ENCODE data around the gene PFKFB3.
"Not testable (repeated sequence)": the region's sequence is repeated elsewhere in the genome, so short reads cannot be mapped to it uniquely, and the experiment has no call there.

PFKFB3 gene

DNA sequence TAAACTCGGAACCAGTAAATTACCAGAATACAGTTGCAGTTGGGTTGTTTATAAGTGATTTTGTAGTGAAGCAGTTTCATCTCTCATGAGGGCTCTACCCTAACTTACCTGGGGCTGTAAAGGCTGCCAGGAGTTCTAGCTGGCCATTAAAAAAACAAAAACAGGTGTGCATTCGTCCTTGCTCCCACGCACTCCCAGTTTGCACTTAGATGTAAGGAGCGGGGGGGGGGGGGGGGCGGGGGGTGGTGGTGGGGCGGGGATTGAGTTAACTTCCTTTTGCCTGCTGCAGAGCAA is 2.3 kb upstream of the PFKFB3 start:
- Histone ChIP-seq H3K9me3 (ENCODE audit: control insufficient read depth in 5 of 5, low read length in 5 of 5) (no peaks in the 10 kb centered on the region), H3K27ac (ENCODE audit: low read depth, low read length) (peak overlapping the region; percentile 95), H3K4me3 (ENCODE audit: low read depth in 1 of 5, low read length in 5 of 5) (peak overlapping the region; percentile 64 to 95 (median 65)), H3K4me1 (ENCODE audit: control insufficient read depth in 5 of 5, insufficient read depth in 5 of 5, low read length in 5 of 5) (peaks cover 9 to 82% (median 58%) of the 10 kb centered on the region in 5 donors), H3K9ac (ENCODE audit: low read length in 5 of 5) (no peak overlapping the region), H3K27me3 (ENCODE audit: control insufficient read depth in 5 of 5, insufficient read depth in 4 of 5, low read length in 5 of 5) (no peaks in the 10 kb centered on the region), H3K36me3 (ENCODE audit: control insufficient read depth in 5 of 5, insufficient read depth in 5 of 5, low read length in 5 of 5) (peaks cover 0 to 4% (median 0%) of the 10 kb centered on the region in 5 donors)

DNA sequence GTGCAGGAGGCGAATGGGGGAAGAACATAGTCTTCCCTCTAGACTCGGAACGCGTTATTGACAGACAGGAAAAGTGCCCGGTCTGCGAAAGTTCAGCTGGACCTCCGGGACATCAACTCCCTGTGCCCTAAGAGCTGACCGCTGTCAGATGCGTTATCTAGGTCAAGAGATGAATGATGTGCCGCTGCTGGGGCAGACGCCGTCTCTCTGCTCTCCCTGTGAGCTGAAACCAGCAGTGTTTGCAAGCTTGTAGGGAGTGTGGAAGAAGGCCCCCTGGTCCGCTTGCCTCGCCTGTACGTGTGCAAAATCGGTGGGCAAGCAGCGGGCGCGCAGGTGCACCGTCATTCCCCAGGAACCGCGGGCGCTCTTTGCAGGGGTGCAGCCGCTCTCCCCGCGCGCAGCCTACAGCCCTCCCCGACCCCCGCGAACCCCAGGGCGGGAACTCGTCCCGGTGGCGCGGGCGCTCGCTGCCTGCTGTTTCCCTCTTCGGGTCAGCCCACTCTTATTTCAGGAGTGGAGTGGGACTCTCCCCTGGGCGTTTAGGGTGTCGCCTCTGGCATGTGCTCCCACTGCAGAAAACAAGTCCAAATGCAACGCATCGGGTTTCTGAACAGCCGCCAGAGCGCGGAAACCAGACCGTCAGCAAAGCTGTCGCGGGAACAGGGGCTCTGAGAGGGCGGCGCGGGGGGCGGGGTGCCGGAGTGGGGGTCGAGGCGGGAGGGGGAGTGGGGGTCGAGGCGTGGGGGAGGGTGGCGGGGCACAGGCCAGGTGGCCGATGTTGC is 1.8 kb upstream of the PFKFB3 start:
- peaks cover 9 to 78% (median 58%) of the 10 kb centered on the region in 5 donors for H3K4me1 ChIP-seq (ENCODE audit: control insufficient read depth in 5 of 5, insufficient read depth in 5 of 5, low read length in 5 of 5)
- peak overlapping the region; percentile 92 for H3K27ac ChIP-seq (ENCODE audit: low read depth, low read length)
- H3K4me3 ChIP-seq (ENCODE audit: low read depth in 1 of 5, low read length in 5 of 5), result peak overlapping the region; percentile 64 to 95 (median 93)
- H3K36me3 ChIP-seq (ENCODE audit: control insufficient read depth in 5 of 5, insufficient read depth in 5 of 5, low read length in 5 of 5), result peaks cover 0 to 4% (median 0%) of the 10 kb centered on the region in 5 donors
- no peaks in the 10 kb centered on the region for H3K9me3 ChIP-seq (ENCODE audit: control insufficient read depth in 5 of 5, low read length in 5 of 5)
- no peaks in the 10 kb centered on the region for H3K27me3 ChIP-seq (ENCODE audit: control insufficient read depth in 5 of 5, insufficient read depth in 4 of 5, low read length in 5 of 5)
- peak overlapping the region in 4 of 5 donors; percentile 29 to 64 (median 46) for H3K9ac ChIP-seq (ENCODE audit: low read length in 5 of 5)

DNA sequence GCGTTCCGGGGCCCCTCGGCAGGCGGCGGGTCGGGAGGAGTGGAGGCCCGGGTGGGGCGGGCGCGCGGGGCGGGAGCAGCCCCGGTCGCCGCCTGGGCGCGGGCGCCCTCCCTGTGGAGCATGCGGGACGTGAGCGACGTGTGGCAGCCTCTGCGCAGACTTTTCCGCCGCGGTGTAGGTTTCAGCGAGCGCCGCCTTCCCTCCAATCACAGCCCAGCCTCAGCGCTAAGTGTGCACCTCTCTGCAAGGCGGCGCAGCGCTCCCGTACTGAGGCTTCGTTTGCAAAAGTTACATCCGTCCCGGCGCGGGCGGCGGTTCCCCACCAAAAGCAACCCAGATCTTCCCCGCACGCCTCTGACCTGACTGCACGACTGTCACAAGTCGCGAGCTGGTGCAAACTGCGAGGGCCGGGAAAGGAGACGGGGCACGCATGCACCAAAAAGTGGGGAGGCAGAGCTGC is 1.2 kb upstream of the PFKFB3 start:
- H3K27me3 ChIP-seq (ENCODE audit: control insufficient read depth in 5 of 5, insufficient read depth in 4 of 5, low read length in 5 of 5), result no peaks in the 10 kb centered on the region
- H3K9me3 ChIP-seq (ENCODE audit: control insufficient read depth in 5 of 5, low read length in 5 of 5), result no peaks in the 10 kb centered on the region
- peaks cover 0 to 4% (median 0%) of the 10 kb centered on the region in 5 donors for H3K36me3 ChIP-seq (ENCODE audit: control insufficient read depth in 5 of 5, insufficient read depth in 5 of 5, low read length in 5 of 5)
- H3K4me3 ChIP-seq (ENCODE audit: low read depth in 1 of 5, low read length in 5 of 5), result peak overlapping the region; percentile 72 to 95 (median 93)
- H3K4me1 ChIP-seq (ENCODE audit: control insufficient read depth in 5 of 5, insufficient read depth in 5 of 5, low read length in 5 of 5), result peaks cover 5 to 72% (median 51%) of the 10 kb centered on the region in 5 donors
- H3K9ac ChIP-seq (ENCODE audit: low read length in 5 of 5), result peak overlapping the region in 4 of 5 donors; percentile 70 to 97 (median 85)
- H3K27ac ChIP-seq (ENCODE audit: low read depth, low read length), result peak overlapping the region; percentile 92

DNA sequence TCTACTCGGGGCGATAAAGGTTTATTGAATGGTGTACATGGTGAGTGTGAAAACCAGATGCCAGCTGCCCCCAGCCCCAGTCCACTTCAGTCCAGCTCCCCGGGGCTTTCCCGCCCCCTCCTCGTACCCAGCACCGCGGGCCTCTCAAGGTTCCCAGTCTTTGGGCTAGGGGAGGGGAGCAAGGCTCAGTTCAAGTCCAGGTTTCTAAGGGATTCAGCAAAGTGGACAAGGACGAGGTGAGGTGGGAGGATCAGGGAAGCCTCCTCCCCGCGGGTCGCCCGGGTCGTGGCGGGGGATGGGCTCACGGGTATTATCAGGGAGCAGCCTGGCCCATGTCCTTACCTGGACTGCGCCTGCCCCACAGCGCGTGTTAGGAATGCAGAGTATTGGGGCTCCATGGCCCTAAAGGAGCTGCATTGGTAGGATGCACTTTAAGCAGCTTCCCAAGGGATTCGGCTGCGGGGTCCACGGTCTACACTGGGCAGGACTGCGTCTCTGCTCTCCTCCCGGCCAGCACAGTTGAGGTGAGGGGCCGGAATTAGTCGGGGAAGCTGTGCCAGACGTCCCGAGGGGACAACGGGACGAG is 541 bp upstream of the PFKFB3 start:
- H3K9ac ChIP-seq (ENCODE audit: low read length in 5 of 5), result peak overlapping the region in 4 of 5 donors; percentile 70 to 97 (median 85)
- H3K27me3 ChIP-seq (ENCODE audit: control insufficient read depth in 5 of 5, insufficient read depth in 4 of 5, low read length in 5 of 5), result no peaks in the 10 kb centered on the region

DNA sequence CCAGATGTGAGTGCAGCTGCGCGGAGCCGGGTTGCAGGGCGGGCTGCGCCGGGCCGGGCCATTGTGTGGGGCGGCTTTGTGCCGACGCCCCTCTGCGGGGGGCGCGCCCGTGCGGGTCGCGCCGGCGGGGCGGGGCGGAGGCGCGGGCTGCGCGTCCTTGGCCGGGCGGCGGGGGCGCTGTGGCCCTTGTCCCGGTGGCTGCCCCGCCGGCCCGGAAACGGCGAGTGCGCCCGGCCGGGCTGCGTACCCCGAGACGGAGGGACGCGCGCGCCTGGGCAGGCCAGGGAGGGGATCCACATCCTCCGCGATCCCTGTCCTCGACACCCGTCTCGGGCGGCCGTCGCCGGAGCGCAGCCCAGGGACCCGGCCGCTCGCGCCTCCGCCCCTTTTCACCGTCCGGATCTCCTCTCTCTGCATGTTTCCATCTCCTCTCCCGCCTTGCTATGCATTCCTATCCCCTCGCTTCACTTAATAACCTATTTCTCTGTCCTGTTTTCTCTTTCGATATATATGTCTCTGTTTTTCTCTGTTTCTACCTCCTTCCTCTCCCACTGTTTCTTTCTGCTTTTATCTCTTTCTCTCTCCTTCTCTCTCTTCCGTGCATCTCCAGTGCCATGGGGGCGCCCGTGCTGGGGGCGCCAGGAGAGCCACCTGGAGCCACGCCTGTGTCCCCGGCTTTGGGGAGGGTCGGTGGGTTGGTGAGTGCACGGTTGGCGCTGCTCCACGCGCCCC is 765 bp downstream of the PFKFB3 start:
- Histone ChIP-seq H3K9ac (ENCODE audit: low read length in 5 of 5) (peak overlapping the region; percentile 77 to 97 (median 93)), H3K4me3 (ENCODE audit: low read depth in 1 of 5, low read length in 5 of 5) (peak overlapping the region; percentile 87 to 100 (median 95)), H3K4me1 (ENCODE audit: control insufficient read depth in 5 of 5, insufficient read depth in 5 of 5, low read length in 5 of 5) (peaks cover 6 to 68% (median 56%) of the 10 kb centered on the region in 5 donors), H3K36me3 (ENCODE audit: control insufficient read depth in 5 of 5, insufficient read depth in 5 of 5, low read length in 5 of 5) (peaks cover 0 to 14% (median 2%) of the 10 kb centered on the region in 5 donors), H3K27ac (ENCODE audit: low read depth, low read length) (peak overlapping the region; percentile 92), H3K9me3 (ENCODE audit: control insufficient read depth in 5 of 5, low read length in 5 of 5) (no peaks in the 10 kb centered on the region), H3K27me3 (ENCODE audit: control insufficient read depth in 5 of 5, insufficient read depth in 4 of 5, low read length in 5 of 5) (no peaks in the 10 kb centered on the region)

More for the DNA sequence above, 541 bp upstream of the PFKFB3 start:
- Histone ChIP-seq H3K4me3 (ENCODE audit: low read depth in 1 of 5, low read length in 5 of 5) (peak overlapping the region; percentile 75 to 95 (median 93)), H3K36me3 (ENCODE audit: control insufficient read depth in 5 of 5, insufficient read depth in 5 of 5, low read length in 5 of 5) (peaks cover 0 to 4% (median 0%) of the 10 kb centered on the region in 5 donors), H3K27ac (ENCODE audit: low read depth, low read length) (peak overlapping the region; percentile 92), H3K4me1 (ENCODE audit: control insufficient read depth in 5 of 5, insufficient read depth in 5 of 5, low read length in 5 of 5) (peaks cover 5 to 67% (median 48%) of the 10 kb centered on the region in 5 donors), H3K9me3 (ENCODE audit: control insufficient read depth in 5 of 5, low read length in 5 of 5) (no peaks in the 10 kb centered on the region)

DNA sequence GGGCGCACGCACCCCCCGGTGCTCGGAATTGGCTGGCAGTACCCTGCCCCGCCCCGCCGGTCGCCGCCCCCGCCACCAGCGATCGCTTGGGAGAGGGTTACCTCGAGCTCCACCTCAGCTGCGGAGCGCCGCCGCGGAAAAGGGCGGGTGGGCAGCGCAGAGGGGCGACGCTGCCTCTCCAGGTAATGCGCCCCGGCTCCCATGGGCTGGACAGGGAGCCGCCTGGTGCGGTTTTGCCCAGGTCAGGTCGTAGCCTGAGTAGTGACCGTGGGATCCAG is 1.3 kb downstream of the PFKFB3 start:
- H3K9ac ChIP-seq (ENCODE audit: low read length in 5 of 5), result peak overlapping the region; percentile 77 to 97 (median 93)
- peaks cover 0 to 17% (median 2%) of the 10 kb centered on the region in 5 donors for H3K36me3 ChIP-seq (ENCODE audit: control insufficient read depth in 5 of 5, insufficient read depth in 5 of 5, low read length in 5 of 5)
- H3K27ac ChIP-seq (ENCODE audit: low read depth, low read length), result peak overlapping the region; percentile 92
- H3K4me3 ChIP-seq (ENCODE audit: low read depth in 1 of 5, low read length in 5 of 5), result peak overlapping the region; percentile 93 to 100 (median 95)
- H3K27me3 ChIP-seq (ENCODE audit: control insufficient read depth in 5 of 5, insufficient read depth in 4 of 5, low read length in 5 of 5), result no peaks in the 10 kb centered on the region
- H3K4me1 ChIP-seq (ENCODE audit: control insufficient read depth in 5 of 5, insufficient read depth in 5 of 5, low read length in 5 of 5), result peaks cover 10 to 69% (median 58%) of the 10 kb centered on the region in 5 donors
- no peaks in the 10 kb centered on the region for H3K9me3 ChIP-seq (ENCODE audit: control insufficient read depth in 5 of 5, low read length in 5 of 5)

DNA sequence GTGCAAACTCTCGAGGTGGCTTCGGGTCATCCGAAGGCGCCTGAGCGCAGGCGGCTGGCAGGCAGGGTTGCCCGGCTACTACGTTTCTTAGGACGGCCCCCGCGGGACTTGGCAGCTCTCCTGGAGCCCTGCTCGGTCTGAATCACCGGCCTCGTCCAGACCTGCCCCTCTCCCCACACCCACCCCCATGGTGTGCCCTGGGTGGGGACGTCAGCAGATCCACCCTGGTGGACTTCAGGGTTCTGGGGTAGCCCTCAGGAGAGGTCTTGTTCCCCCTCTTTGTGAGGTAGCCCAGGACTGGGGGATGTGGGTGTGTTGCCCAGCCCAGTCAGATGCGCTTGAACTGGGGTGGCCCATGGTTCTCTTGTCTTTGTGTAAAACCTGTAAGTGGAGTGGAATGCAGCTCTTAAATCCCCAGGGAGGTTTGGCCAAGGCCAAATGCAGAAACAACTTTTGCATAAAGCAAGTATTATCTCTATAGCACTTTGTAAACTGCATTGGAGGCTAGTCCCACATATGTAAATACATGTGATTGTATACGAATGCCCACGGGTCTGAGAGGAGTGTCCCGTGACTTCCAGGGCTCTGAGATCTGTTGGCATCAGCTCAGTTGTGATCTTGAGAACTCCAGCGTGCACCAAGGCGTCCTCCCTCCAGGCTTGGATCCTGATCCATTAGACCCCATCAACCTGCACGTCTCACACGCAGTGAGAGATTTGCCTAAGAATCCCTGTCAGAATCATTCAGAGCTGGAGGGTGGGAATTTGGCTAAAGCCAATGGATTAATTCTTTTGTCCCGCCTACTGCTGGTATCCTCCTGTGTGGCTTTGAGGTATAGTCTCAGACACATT is 1.8 kb downstream of the PFKFB3 start:
- Histone ChIP-seq H3K4me3 (ENCODE audit: low read depth in 1 of 5, low read length in 5 of 5) (peak overlapping the region; percentile 93 to 100 (median 95)), H3K36me3 (ENCODE audit: control insufficient read depth in 5 of 5, insufficient read depth in 5 of 5, low read length in 5 of 5) (peaks cover 0 to 19% (median 2%) of the 10 kb centered on the region in 5 donors), H3K4me1 (ENCODE audit: control insufficient read depth in 5 of 5, insufficient read depth in 5 of 5, low read length in 5 of 5) (peaks cover 10 to 72% (median 55%) of the 10 kb centered on the region in 5 donors), H3K9me3 (ENCODE audit: control insufficient read depth in 5 of 5, low read length in 5 of 5) (no peaks in the 10 kb centered on the region), H3K27ac (ENCODE audit: low read depth, low read length) (peak overlapping the region; percentile 92), H3K27me3 (ENCODE audit: control insufficient read depth in 5 of 5, insufficient read depth in 4 of 5, low read length in 5 of 5) (no peaks in the 10 kb centered on the region), H3K9ac (ENCODE audit: low read length in 5 of 5) (peak overlapping the region; percentile 43 to 97 (median 93))

DNA sequence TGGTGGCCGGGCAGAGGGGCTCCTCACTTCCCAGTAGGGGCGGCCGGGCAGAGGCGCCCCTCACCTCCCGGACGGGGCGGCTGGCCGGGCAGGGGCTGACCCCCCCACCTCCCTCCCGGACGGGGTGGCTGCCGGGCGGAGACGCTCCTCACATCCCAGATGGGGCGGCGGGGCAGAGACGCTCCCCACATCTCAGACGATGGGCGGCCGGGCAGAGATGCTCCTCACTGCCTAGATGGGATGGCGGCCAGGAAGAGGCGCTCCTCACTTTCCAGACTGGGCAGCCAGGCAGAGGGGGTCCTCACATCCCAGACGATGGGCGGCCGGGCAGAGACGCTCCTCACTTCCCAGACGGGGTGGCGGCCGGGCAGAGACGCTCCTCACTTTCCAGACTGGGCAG is 3.8 kb downstream of the PFKFB3 start:
- H3K36me3 ChIP-seq (ENCODE audit: control insufficient read depth in 5 of 5, insufficient read depth in 5 of 5, low read length in 5 of 5), result peaks cover 0 to 24% (median 7%) of the 10 kb centered on the region in 5 donors
- not testable (repeated sequence) for H3K27ac ChIP-seq (ENCODE audit: low read depth, low read length)

DNA sequence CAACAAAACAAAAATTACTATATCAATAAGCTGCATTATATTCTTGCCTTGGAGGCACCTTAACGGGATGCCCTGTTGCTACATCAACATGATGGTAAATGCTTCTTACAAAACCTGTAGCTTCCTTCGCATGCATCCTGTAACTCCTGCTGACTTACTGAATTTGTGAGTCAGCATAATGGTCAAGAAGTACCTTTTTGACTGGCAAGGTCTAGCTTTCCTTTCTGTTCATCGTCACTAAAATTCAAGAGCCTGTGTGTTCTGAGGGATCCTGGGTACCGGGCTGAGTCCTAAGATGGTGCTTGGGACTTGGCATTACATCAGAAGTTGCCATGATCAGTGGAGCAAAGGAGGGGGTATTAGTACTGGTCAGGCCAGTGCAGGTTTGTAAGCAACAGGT is 4.9 kb downstream of the PFKFB3 start:
- Histone ChIP-seq H3K27me3 (ENCODE audit: control insufficient read depth in 5 of 5, insufficient read depth in 4 of 5, low read length in 5 of 5) (no peaks in the 10 kb centered on the region), H3K4me1 (ENCODE audit: control insufficient read depth in 5 of 5, insufficient read depth in 5 of 5, low read length in 5 of 5) (peaks cover 9 to 66% (median 48%) of the 10 kb centered on the region in 5 donors), H3K4me3 (ENCODE audit: low read depth in 1 of 5, low read length in 5 of 5) (peak overlapping the region; percentile 7 to 68 (median 38)), H3K36me3 (ENCODE audit: control insufficient read depth in 5 of 5, insufficient read depth in 5 of 5, low read length in 5 of 5) (peaks cover 0 to 34% (median 13%) of the 10 kb centered on the region in 5 donors), H3K27ac (ENCODE audit: low read depth, low read length) (peak overlapping the region; percentile 50), H3K9ac (ENCODE audit: low read length in 5 of 5) (peak overlapping the region in 2 of 5 donors; percentile 42 to 52), H3K9me3 (ENCODE audit: control insufficient read depth in 5 of 5, low read length in 5 of 5) (no peaks in the 10 kb centered on the region)

More for the DNA sequence above, 3.8 kb downstream of the PFKFB3 start:
- H3K4me3 ChIP-seq (ENCODE audit: low read depth in 1 of 5, low read length in 5 of 5); H3K9ac ChIP-seq (ENCODE audit: low read length in 5 of 5); H3K27me3 ChIP-seq (ENCODE audit: control insufficient read depth in 5 of 5, insufficient read depth in 4 of 5, low read length in 5 of 5); H3K9me3 ChIP-seq (ENCODE audit: control insufficient read depth in 5 of 5, low read length in 5 of 5): not testable (repeated sequence)
- peaks cover 10 to 67% (median 47%) of the 10 kb centered on the region in 5 donors for H3K4me1 ChIP-seq (ENCODE audit: control insufficient read depth in 5 of 5, insufficient read depth in 5 of 5, low read length in 5 of 5)

All from subcutaneous abdominal adipose tissue (tissue), 5 donors.